Measurements from ENCODE around the gene SMARCC2.

DNA sequence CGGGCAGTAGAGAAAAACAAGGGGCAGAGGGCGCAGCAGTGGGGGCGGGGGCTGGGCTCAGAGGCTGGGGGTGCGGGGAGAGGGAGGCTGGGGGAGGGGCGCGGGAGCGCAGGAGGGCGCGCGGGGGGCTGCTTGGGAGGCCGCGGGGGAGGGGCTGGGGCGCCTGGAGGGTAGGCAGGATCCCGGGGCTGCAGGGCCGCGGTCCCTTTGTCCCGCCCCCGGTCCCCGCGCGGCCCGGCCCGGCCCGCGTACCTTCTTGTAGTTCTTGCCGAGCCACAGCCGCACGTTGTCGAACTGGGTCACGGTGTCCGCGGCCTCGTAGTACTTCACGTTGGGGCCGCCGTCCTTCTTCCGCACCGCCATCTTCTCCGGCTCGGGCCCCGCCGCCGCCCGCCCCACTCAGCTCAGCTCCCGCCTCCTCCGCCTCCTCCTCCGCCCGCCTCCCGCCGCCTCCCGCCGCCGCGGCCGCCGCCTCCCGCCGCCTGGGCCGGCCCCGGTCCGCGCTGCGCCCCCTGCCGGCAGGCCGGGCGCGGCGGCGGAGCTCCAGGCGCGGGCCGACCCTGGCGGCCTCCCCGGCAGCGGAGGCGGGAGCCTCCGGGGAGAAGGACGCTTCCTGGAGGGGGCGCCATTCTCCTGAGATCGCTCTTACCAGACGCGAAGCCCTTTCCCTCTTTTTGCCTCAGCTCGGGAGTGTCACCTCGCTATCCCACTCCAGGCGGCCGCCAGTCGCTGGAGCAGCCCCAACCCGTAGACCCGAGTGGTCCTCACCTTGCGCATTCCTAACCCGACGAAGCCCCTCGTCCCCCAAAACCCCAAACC is at the start of gene SMARCC2:
- TF ChIP-seq GATA2 (IDR thresholded peaks at IDR 0.05; ENCODE audit: low read depth, low read length) (no peak), GATA3 (IDR thresholded peaks at IDR 0.05; ENCODE audit: low read depth, low read length) (no peak)

Measured in SH-SY5Y (cell line).